Liver (tissue), 9 donors: ENCODE results near the gene OLIG1. TPM values are rescaled to one million over a fixed set of nuclear protein-coding genes. Genes with fewer than 3 reads are reported as not detected.

Experiments
- DNase-seq: peaks from one replicate; pipeline ENCODE4 v3.0.0-alpha.2; 2017; ENCODE audit warnings: low spot score
- H3K27ac ChIP-seq, 2 donors: one replicate each; pipeline ENCODE4 v1.7.0; 2013; ENCODE audit warnings: inconsistent platforms in 2 of 2, low read length in 2 of 2, control low read depth in 1 of 2, low read depth in 1 of 2, mild to moderate bottlenecking in 1 of 2
- H3K27me3 ChIP-seq, 4 donors: one replicate each; pipeline versions ENCODE4 v1.6.1 to v1.7.0; 2013; ENCODE audit warnings: low read length in 3 of 4, inconsistent platforms in 1 of 4, mild to moderate bottlenecking in 1 of 4, moderate library complexity in 1 of 4; ENCODE audit not compliant: control insufficient read depth in 4 of 4, insufficient read depth in 4 of 4
- H3K36me3 ChIP-seq, 4 donors: one replicate each; pipeline versions ENCODE4 v1.6.1 to v1.7.0; 2013; ENCODE audit warnings: low read length in 3 of 4, mild to moderate bottlenecking in 3 of 4, low read depth in 1 of 4, moderate library complexity in 1 of 4; ENCODE audit not compliant: control insufficient read depth in 4 of 4, insufficient read depth in 3 of 4
- H3K4me1 ChIP-seq, 4 donors: one replicate each; pipeline versions ENCODE4 v1.6.1 to v1.7.0; 2013; ENCODE audit warnings: low read length in 3 of 4, mild to moderate bottlenecking in 3 of 4, moderate library complexity in 1 of 4; ENCODE audit not compliant: control insufficient read depth in 4 of 4, insufficient read depth in 4 of 4
- H3K4me3 ChIP-seq, 3 donors: one replicate each; pipeline versions ENCODE4 v1.6.1 to v1.7.0; 2013; ENCODE audit warnings: low read length in 3 of 3, control low read depth in 1 of 3, low read depth in 1 of 3, mild to moderate bottlenecking in 1 of 3
- H3K9ac ChIP-seq, 2 donors: one replicate each; pipeline ENCODE4 v1.7.0; 2013; ENCODE audit warnings: low read length in 2 of 2, mild to moderate bottlenecking in 2 of 2, moderate library complexity in 2 of 2, control low read depth in 1 of 2, low read depth in 1 of 2
- H3K9me3 ChIP-seq, 4 donors: one replicate each; pipeline versions ENCODE4 v1.6.1 to v1.7.0; 2013; ENCODE audit warnings: low read length in 3 of 4; ENCODE audit not compliant: control insufficient read depth in 4 of 4
- FOXA1 ChIP-seq: IDR thresholded peaks from 2 replicates; pipeline ENCODE4 v1.6.1; 2016; ENCODE audit warnings: antibody characterized with exemption
- FOXA2 ChIP-seq: IDR thresholded peaks from 2 replicates; pipeline ENCODE4 v1.6.1; 2016; ENCODE audit warnings: antibody characterized with exemption
- GABPA ChIP-seq, 2 donors: IDR thresholded peaks in 1 of 2; conservative IDR thresholded peaks in 1 of 2; 2 replicates each; pipeline ENCODE4 v1.6.1; 2016; ENCODE audit warnings: antibody characterized with exemption in 2 of 2, mild to moderate bottlenecking in 1 of 2, moderate library complexity in 1 of 2
- HNF4A ChIP-seq, 2 donors: conservative IDR thresholded peaks; 2 replicates each; pipeline ENCODE4 v1.6.1; 2016; ENCODE audit warnings: antibody characterized with exemption in 2 of 2, mild to moderate bottlenecking in 2 of 2
- HNF4G ChIP-seq: IDR thresholded peaks from 2 replicates; pipeline ENCODE4 v1.6.1; 2016; ENCODE audit warnings: antibody characterized with exemption
- JUND ChIP-seq, 2 donors: IDR thresholded peaks; 2 replicates each; pipeline ENCODE4 v1.6.1; 2016; ENCODE audit warnings: antibody characterized with exemption in 2 of 2
- NR2F2 ChIP-seq: IDR thresholded peaks from 2 replicates; pipeline ENCODE4 v1.6.1; 2016; ENCODE audit warnings: antibody characterized with exemption
- REST ChIP-seq: IDR thresholded peaks from 2 replicates; pipeline ENCODE4 v1.6.1; 2016; ENCODE audit warnings: antibody characterized with exemption, mild to moderate bottlenecking
- RXRA ChIP-seq, 2 donors: IDR thresholded peaks; 2 replicates each; pipeline ENCODE4 v1.6.1; 2017 to 2018; ENCODE audit warnings: antibody characterized with exemption in 2 of 2, mild to moderate bottlenecking in 1 of 2
- SP1 ChIP-seq: IDR thresholded peaks from 2 replicates; pipeline ENCODE4 v1.6.1; 2018; ENCODE audit warnings: antibody characterized with exemption, mild to moderate bottlenecking
- YY1 ChIP-seq: IDR thresholded peaks from 2 replicates; pipeline ENCODE4 v1.6.1; 2016; ENCODE audit warnings: antibody characterized with exemption, mild to moderate bottlenecking
- ZBTB33 ChIP-seq: IDR thresholded peaks from 2 replicates; pipeline ENCODE4 v1.6.1; 2016; ENCODE audit warnings: antibody characterized with exemption
- WGBS: extraction: QIAGEN DNeasy Blood & Tissue Kit; methylation state at CpG from one replicate; pipeline ENCODE4 v1.1.7; 2013; 5-methylcytosine and 5-hydroxymethylcytosine counted together
- polyA plus RNA-seq, 2 donors: library from polyadenylated mRNA; stranded (reverse) in 1 of 2; unstranded in 1 of 2; fragments of 200-250 nt in 1 of 2; fragments of >200 nt in 1 of 2; fragmentation: Nextera tagmentation in 1 of 2; extraction: Ambion mirVana in 1 of 2; gene quantifications; one replicate each; pipeline versions ENCODE4 v1.2.1 to v1.2.3, GENCODE V29; 2013 to 2015
- total RNA-seq, 2 donors: library from RNA; depleted of rRNA; stranded (reverse); fragments of >200 nt; gene quantifications; one replicate each; pipeline ENCODE4 v1.2.3, GENCODE V29; 2014
- TF ChIP-seq, protein P1 (sequence below): IDR thresholded peaks from 2 replicates; pipeline ENCODE4 v1.6.1; 2016; ENCODE audit warnings: antibody characterized with exemption
- TF ChIP-seq, protein P2 (sequence below): fragments of 150-350 bp; IDR thresholded peaks from 2 replicates; pipeline ENCODE4 v1.5.1; 2017; ENCODE audit warnings: improper control_type of control experiment, low read depth, low read length; ENCODE audit not compliant: missing input control
- TF ChIP-seq, protein P3 (sequence below): IDR thresholded peaks from 2 replicates; pipeline ENCODE4 v1.6.1; 2016; ENCODE audit warnings: antibody characterized with exemption
- donor health status: healthy.
- donor health status: healthy.
- donor health status: healthy.
- donor health status: healthy.
- donor health status: healthy.

The OLIG1 gene
- total and polyA plus RNA-seq, 4 donors = 0.19 TPM; not detected in 3

- H3K4me1 ChIP-seq = peaks cover 3 to 34% (median 14%) of the 10 kb centered on the region in 4 donors
- no peak overlapping the region for H3K4me3 ChIP-seq
- 9% methylated on average over 21 of the region's 21 CpGs for WGBS
- no peak for DNase-seq
- peaks cover 0 to under 1% (median 0%) of the 10 kb centered on the region in 4 donors for H3K9me3 ChIP-seq
- H3K9ac ChIP-seq = no peak overlapping the region
- H3K27ac ChIP-seq = no peak overlapping the region
- no peak for TF ChIP-seq YY1
- H3K36me3 ChIP-seq = no peaks in the 10 kb centered on the region
- peaks cover 14 to 36% (median 24%) of the 10 kb centered on the region in 4 donors for H3K27me3 ChIP-seq
These were observed 43.5 kb upstream of the OLIG1 start for GRCh38 chr21:33026443-33026858.

DNA sequence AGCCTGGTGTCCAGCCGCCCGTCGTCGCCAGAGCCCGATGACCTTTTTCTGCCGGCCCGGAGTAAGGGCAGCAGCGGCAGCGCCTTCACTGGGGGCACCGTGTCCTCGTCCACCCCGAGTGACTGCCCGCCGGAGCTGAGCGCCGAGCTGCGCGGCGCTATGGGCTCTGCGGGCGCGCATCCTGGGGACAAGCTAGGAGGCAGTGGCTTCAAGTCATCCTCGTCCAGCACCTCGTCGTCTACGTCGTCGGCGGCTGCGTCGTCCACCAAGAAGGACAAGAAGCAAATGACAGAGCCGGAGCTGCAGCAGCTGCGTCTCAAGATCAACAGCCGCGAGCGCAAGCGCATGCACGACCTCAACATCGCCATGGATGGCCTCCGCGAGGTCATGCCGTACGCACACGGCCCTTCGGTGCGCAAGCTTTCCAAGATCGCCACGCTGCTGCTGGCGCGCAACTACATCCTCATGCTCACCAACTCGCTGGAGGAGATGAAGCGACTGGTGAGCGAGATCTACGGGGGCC is 43.0 kb upstream of the OLIG1 start:
- H3K27ac ChIP-seq = no peak overlapping the region
- H3K4me1 ChIP-seq = peaks cover 3 to 34% (median 14%) of the 10 kb centered on the region in 4 donors
- DNase-seq = no peak
- peaks cover 14 to 31% (median 23%) of the 10 kb centered on the region in 4 donors for H3K27me3 ChIP-seq
- TF ChIP-seq ZBTB33 (no peak), JUND (IDR thresholded peaks at IDR 0.05) (no peak), YY1 (no peak)
- TF ChIP-seq, protein P1, sequence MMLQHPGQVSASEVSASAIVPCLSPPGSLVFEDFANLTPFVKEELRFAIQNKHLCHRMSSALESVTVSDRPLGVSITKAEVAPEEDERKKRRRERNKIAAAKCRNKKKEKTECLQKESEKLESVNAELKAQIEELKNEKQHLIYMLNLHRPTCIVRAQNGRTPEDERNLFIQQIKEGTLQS = no peak
- H3K9me3 ChIP-seq = no peaks in the 10 kb centered on the region
- 4% methylated on average over 54 of the region's 54 CpGs for WGBS
- no peak overlapping the region for H3K4me3 ChIP-seq
- H3K9ac ChIP-seq = no peak overlapping the region
- H3K36me3 ChIP-seq = no peaks in the 10 kb centered on the region

- Histone ChIP-seq H3K27me3 (peaks cover 14 to 33% (median 25%) of the 10 kb centered on the region in 4 donors), H3K4me3 (no peak overlapping the region), H3K9me3 (no peaks in the 10 kb centered on the region), H3K9ac (no peak overlapping the region), H3K27ac (no peak overlapping the region), H3K4me1 (peaks cover 3 to 34% (median 13%) of the 10 kb centered on the region in 4 donors), H3K36me3 (no peaks in the 10 kb centered on the region)
- WGBS = 4% methylated on average over 85 of the region's 85 CpGs
- no peak for DNase-seq
- TF ChIP-seq NR2F2 (no peak), FOXA2 (no peak), REST (no peak), ZBTB33 (no peak), RXRA (IDR thresholded peaks at IDR 0.05) (no peak), JUND (IDR thresholded peaks at IDR 0.05) (no peak), YY1 (no peak), FOXA1 (no peak), SP1 (no peak), HNF4G (no peak), GABPA (IDR thresholded peaks at IDR 0.05 in 1 of 2, conservative IDR thresholded peaks at IDR 0.05 in 1 of 2) (no peak), HNF4A (conservative IDR thresholded peaks at IDR 0.05) (no peak)
- TF ChIP-seq, protein P2, sequence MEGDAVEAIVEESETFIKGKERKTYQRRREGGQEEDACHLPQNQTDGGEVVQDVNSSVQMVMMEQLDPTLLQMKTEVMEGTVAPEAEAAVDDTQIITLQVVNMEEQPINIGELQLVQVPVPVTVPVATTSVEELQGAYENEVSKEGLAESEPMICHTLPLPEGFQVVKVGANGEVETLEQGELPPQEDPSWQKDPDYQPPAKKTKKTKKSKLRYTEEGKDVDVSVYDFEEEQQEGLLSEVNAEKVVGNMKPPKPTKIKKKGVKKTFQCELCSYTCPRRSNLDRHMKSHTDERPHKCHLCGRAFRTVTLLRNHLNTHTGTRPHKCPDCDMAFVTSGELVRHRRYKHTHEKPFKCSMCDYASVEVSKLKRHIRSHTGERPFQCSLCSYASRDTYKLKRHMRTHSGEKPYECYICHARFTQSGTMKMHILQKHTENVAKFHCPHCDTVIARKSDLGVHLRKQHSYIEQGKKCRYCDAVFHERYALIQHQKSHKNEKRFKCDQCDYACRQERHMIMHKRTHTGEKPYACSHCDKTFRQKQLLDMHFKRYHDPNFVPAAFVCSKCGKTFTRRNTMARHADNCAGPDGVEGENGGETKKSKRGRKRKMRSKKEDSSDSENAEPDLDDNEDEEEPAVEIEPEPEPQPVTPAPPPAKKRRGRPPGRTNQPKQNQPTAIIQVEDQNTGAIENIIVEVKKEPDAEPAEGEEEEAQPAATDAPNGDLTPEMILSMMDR = no peak
- TF ChIP-seq, protein P3, sequence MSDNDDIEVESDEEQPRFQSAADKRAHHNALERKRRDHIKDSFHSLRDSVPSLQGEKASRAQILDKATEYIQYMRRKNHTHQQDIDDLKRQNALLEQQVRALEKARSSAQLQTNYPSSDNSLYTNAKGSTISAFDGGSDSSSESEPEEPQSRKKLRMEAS = no peak
- TF ChIP-seq, protein P1 = no peak
These were observed 42.3 kb upstream of the OLIG1 start for GRCh38 chr21:33027401-33028286.
